AG09319 (cell line): Measurements from ENCODE around the gene DENND5A.
"Not testable (repeated sequence)": the region's sequence is repeated elsewhere in the genome, so short reads cannot be mapped to it uniquely, and the experiment has no call there.

Experiments
- DNase-seq: peaks from one replicate; pipeline ENCODE4 v3.0.0-alpha.2; 2010; ENCODE audit warnings: low read depth; ENCODE audit errors: extremely low read depth
- CTCF ChIP-seq: IDR thresholded peaks from 2 replicates; pipeline ENCODE4 v1.5.1; 2011; ENCODE audit warnings: low read depth, mild to moderate bottlenecking, inconsistent platforms, low read length, moderate library complexity

Gene DENND5A

GRCh38 chr11:9210224-9210921 lies 54.8 kb downstream of the DENND5A start:
- no peak for DNase-seq
- TF ChIP-seq CTCF: no peak

- not testable (repeated sequence) for DNase-seq
Measured at GRCh38 chr11:9209604-9210003, 55.5 kb downstream of the DENND5A start.

GRCh38 chr11:9208726-9209501 lies 56.2 kb downstream of the DENND5A start:
- TF ChIP-seq CTCF: no peak
- DNase-seq: no peak

- DNase-seq: no peak
- TF ChIP-seq CTCF: no peak
Measured at GRCh38 chr11:9207229-9207628, 57.9 kb downstream of the DENND5A start.

GRCh38 chr11:9206496-9206895 lies 58.7 kb downstream of the DENND5A start:
- DNase-seq: no peak
- TF ChIP-seq CTCF: no peak

GRCh38 chr11:9203691-9204311 lies 61.3 kb downstream of the DENND5A start:
- no peak for TF ChIP-seq CTCF
- DNase-seq: no peak

- TF ChIP-seq CTCF: no peak
- DNase-seq: no peak
Measured at GRCh38 chr11:9201372-9202162, 63.6 kb downstream of the DENND5A start.
